Hepatocyte (in vitro differentiated cells): Measurements from ENCODE around the gene OR10H5.

Source experiments
- EZH2phosphoT487 ChIP-seq: fragments of 200-600 bp; sonication (generic); IDR thresholded peaks from one replicate; pipeline ENCODE4 v1.6.1; 2018; ENCODE audit warnings: antibody characterized with exemption, mild to moderate bottlenecking, low read depth, moderate library complexity; ENCODE audit not compliant: unreplicated experiment, severe bottlenecking
- TF ChIP-seq, protein P1 (sequence below): fragments of 200-600 bp; sonication (generic); IDR thresholded peaks from 2 replicates; pipeline ENCODE4 v1.5.1; 2016; ENCODE audit warnings: antibody characterized with exemption, mild to moderate bottlenecking; ENCODE audit not compliant: poor library complexity

DNA sequence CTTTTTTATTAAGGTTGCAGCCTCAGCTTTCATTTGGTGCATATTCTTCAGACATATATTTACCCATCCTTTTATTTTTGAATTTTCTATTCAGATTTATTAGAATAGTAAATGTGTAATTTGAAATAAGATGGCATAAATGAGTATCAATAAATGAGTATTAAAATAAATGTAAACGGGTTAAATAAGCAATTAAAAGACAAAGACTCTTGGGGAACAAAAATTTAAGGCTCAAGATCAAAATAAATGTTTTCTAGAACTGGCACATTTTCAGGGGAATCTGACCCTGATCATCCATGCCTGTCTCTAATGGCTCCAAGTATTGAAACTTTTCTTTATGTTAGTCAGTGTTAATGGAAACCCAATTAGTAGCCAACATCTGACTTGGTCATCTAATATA lies 46.7 kb upstream of the OR10H5 start:
- TF ChIP-seq, protein P1, sequence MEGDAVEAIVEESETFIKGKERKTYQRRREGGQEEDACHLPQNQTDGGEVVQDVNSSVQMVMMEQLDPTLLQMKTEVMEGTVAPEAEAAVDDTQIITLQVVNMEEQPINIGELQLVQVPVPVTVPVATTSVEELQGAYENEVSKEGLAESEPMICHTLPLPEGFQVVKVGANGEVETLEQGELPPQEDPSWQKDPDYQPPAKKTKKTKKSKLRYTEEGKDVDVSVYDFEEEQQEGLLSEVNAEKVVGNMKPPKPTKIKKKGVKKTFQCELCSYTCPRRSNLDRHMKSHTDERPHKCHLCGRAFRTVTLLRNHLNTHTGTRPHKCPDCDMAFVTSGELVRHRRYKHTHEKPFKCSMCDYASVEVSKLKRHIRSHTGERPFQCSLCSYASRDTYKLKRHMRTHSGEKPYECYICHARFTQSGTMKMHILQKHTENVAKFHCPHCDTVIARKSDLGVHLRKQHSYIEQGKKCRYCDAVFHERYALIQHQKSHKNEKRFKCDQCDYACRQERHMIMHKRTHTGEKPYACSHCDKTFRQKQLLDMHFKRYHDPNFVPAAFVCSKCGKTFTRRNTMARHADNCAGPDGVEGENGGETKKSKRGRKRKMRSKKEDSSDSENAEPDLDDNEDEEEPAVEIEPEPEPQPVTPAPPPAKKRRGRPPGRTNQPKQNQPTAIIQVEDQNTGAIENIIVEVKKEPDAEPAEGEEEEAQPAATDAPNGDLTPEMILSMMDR = no peak
- no peak for TF ChIP-seq EZH2phosphoT487
